GM12892 (cell line): Measurements from ENCODE around the gene HHIPL1.
A peak's percentile ranks its signal among the peaks of the same experiment; 100 is the strongest.

Source experiments
- DNase-seq: peaks from one replicate; pipeline ENCODE4 v3.0.0; 2011; ENCODE audit not compliant: insufficient read length
- FAIRE-seq: peaks from 2 replicates; lab custom pipeline; 2011; peaks lifted over from hg19 to GRCh38; lab: Jason Lieb, UNC
- POLR2A ChIP-seq: IDR thresholded peaks from 2 replicates; pipeline ENCODE4 v1.6.1; 2011; ENCODE audit warnings: low read depth, low read length, control low read depth
- POLR2AphosphoS5 ChIP-seq: IDR thresholded peaks from 2 replicates; pipeline ENCODE4 v1.6.1; 2011; ENCODE audit warnings: low read depth, low read length, control low read depth
- TAF1 ChIP-seq: IDR thresholded peaks from 2 replicates; pipeline ENCODE4 v1.6.1; 2011; ENCODE audit warnings: low read depth, mild to moderate bottlenecking, control low read depth, low read length, borderline replicate concordance

The HHIPL1 gene

DNA sequence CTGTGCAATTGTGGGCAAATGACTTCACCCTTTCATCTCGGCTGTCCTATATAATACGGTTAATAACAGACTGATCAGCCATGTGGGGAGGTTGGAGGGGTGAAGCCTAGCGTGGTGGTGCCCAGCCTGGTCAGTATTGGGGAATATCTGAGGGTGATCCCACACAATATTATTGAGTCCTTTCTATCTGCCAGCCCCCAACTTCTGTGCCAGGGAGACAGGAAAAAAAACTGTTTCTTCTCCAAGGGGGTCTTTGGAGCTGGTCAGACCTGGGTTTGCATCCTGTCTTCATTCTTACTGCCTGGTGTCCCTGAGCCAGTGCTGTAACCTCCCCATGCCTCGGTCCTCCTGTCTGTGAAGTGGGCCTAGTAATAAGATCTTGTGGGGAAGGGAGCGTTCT is 45.7 kb downstream of the HHIPL1 start:
- FAIRE-seq (no peak), DNase-seq (no peak)
- TF ChIP-seq TAF1 (no peak), POLR2A (no peak), POLR2AphosphoS5 (no peak)

DNA sequence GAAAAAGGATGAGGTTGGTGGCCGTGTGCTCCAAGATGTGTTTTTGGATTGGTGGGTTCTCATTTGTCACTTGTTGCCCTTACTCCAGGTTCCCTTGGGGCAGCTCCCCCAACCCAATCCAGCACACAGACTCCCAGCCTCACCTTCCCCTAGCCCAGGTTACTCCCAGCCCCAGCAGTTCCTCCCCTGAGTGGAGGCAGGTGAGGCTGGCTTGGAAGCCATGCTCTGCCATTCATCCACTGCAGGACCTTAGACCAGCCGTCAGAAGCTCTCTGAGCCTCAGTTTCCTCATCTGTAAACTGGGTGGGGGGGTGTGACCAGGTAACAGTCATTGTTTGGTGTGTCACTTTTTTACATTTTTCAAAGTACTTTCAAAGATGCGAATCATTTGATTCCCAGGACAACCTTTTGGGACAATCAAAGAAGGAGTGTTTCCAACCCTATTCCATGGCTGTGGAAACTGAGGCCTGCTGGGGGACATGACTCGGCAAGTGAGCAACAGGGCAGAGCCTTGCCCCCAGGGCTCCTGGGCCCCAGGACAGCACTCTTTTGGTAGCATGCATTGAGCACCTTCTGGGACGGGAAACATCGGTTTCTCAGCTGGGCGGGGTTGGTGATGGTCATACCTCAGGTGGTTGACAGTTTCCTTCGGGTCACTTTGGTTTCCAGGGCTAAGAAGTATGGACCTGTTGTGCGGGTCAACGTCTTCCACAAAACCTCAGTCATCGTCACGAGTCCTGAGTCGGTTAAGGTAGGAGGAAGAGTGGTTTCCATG is 46.4 kb downstream of the HHIPL1 start:
- no peak for FAIRE-seq
- TF ChIP-seq POLR2A (no peak), TAF1 (no peak), POLR2AphosphoS5 (no peak)

DNA sequence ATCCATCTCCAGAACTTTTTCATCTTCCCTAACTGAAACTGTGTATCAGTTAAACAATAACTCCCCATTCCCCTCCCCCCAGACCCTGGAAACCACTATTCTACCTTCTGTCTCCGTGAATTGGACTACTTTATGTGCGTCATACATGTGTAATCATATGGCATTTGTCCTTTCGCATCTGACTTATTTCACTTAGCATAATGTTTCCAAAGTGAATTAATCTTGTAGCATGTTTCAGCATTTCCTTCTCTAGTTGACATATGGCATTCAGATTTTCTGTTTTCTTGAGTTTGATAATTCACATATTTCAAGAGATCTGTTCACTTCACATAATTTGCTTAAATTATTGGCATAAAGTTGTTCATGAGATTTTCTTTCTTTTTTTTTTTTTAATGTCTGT is 49.0 kb downstream of the HHIPL1 start:
- no peak for TF ChIP-seq TAF1
- no peak for TF ChIP-seq POLR2AphosphoS5
- no peak for TF ChIP-seq POLR2A
- FAIRE-seq: no peak
- DNase-seq: no peak

More for the DNA sequence above, 46.4 kb downstream of the HHIPL1 start:
- DNase-seq: no peak

DNA sequence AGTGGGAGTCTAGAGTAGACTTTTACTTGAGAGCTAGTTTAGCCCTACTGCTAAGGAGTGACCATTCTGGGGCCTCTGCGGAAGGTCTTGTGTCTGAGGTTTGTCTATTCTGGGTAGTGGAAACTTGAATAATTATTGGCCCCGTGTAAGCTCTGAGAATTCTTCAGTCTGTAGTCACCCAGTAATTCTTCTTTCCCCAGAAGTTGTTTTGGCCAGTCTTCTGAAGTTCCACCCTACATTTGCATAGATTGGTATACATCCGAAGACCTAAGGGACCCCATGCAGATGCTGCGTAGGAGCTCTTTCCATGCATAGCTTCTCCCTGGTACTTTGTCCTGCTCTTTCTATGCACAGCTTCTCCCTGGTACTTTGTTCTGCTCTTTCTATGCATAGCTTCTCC is 52.0 kb downstream of the HHIPL1 start:
- TF ChIP-seq POLR2A: no peak
- no peak for TF ChIP-seq TAF1
- no peak for DNase-seq
- FAIRE-seq: no peak

DNA sequence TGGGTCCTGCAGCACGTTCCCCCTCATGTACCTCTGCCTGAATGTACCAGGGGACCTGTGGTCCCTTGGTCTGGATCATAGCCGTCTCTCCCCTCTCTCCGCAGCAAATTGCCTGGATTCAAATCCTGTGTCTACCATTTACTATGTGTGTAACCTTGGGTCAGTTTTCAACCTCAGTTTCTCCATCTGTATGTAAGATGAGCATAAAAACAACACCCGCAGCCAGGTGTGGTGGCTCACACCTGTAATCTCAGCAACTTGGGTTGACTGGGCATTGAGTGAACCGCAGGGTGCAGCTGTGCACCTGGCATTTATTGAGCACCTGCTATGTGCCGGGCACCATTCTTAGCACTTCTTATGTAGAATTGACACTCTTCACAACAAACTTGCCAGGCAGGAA is 53.3 kb downstream of the HHIPL1 start:
- no peak for FAIRE-seq
- TF ChIP-seq TAF1 (no peak), POLR2AphosphoS5 (no peak), POLR2A (no peak)

DNA sequence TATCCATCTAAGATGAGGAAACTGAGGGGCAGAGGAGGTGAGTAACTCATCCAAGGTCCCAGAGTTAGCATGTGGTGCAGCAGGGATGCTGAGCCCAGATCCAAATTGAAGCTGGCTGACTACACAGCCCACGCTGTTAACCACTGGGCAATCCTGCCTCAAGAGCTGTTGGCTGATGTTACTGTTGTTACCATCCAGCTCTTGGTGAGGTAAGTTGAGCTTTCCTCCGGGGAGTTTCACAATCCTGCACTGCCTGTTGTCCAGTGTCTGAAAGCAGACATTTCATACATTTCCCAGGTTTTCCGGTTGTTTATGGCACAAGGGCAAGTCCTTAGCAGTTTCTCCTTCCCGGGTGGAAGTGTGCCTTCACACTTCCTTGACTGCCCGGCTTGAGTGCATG is 53.7 kb downstream of the HHIPL1 start:
- DNase-seq (no peak), FAIRE-seq (no peak)
- TF ChIP-seq POLR2AphosphoS5: no peak
- no peak for TF ChIP-seq POLR2A
- TF ChIP-seq TAF1: no peak

More for the DNA sequence above, 53.3 kb downstream of the HHIPL1 start:
- no peak for DNase-seq

DNA sequence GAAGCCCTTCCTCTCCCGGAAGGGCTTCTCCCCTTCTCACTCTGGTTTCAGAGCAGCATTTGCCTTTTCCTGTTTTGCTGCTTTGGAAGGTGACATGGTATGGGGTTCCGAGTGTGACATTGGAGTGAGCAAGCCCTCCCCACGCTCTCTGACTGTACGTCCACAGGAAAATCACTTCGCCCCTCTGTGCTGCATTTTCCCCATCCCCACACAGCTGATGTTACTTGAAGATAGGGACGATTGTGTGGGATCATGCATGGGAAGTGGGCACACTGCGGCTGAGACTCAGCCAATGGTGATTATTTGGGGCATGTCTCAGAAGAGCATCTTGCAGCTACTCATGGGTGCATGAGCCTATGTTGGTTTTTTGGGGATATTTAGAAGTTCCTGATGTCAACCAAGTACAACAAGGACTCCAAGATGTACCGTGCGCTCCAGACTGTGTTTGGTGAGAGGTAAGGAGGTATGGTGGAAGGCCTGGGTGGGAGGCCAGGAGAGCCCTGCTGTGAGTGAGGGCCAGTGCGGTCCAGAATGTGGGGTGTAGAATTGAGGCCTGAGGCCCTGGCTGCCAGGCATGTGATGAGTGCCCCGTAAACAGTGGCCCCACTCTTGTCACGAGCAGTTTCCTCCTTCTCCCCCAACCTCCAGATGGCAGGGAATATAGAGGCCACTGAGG is 54.3 kb downstream of the HHIPL1 start:
- DNase-seq (no peak), FAIRE-seq (no peak)
- TF ChIP-seq POLR2A (no peak), TAF1 (no peak), POLR2AphosphoS5 (no peak)

DNA sequence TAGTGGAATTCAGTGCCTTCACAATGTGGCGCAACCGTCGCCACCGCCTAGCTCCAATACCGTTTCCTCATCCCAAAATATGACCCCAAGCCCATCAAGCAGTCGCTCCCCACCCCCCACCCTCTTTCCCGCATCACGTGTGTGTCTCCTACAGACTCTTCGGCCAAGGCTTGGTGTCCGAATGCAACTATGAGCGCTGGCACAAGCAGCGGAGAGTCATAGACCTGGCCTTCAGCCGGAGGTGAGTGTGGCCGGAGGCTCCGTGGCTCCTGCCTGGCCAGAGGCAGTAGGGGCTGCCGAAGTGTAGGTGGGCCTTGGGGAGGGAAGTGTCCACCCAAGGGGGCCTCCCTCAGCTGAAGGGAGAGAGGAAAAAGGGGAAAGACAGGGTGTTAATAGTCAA is 54.9 kb downstream of the HHIPL1 start:
- DNase-seq: no peak

DNA sequence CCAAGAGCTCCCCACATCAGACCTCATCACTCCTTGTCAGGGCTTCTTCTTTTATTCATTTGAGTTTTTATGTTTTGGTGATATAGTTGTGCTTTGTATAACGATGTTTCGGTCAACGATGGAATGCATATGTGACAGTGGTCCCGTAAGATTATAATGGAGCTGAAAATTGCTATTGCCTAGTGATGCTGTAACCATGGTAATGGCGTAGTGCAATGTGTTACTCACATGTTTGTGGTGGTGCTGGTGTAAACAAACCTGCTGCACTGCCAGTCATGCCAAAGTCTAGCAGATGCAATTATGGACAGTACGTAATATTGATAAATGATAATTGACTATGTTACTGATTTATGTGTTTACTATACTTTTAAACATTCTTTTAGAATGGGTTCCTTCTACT is 55.5 kb downstream of the HHIPL1 start:
- FAIRE-seq (no peak), DNase-seq (no peak)
- TF ChIP-seq POLR2AphosphoS5: no peak
- TF ChIP-seq TAF1: no peak
- TF ChIP-seq POLR2A: no peak

More for the DNA sequence above, 54.9 kb downstream of the HHIPL1 start:
- FAIRE-seq: no peak
- TF ChIP-seq POLR2AphosphoS5: no peak

DNA sequence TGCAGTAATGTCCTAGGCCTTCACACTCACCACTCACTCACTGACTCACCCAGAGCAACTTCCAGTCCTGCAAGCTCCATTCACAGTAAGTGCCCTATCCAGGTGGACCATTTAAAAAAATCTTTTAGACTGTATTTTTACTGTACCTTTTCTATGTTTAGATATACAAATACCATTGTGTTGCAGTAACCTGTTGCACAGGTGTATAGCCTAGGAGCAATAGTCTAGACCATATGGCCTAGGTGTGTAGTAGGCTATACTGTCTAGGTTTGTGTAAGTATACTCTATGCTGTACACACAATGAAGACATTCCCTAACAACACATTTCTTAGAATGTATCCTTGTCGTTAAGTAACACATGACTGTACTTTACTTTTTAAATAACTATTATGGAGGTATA is 56.3 kb downstream of the HHIPL1 start:
- FAIRE-seq: peak; percentile 21
- TF ChIP-seq POLR2A (no peak), TAF1 (no peak), POLR2AphosphoS5 (no peak)
- no peak for DNase-seq

DNA sequence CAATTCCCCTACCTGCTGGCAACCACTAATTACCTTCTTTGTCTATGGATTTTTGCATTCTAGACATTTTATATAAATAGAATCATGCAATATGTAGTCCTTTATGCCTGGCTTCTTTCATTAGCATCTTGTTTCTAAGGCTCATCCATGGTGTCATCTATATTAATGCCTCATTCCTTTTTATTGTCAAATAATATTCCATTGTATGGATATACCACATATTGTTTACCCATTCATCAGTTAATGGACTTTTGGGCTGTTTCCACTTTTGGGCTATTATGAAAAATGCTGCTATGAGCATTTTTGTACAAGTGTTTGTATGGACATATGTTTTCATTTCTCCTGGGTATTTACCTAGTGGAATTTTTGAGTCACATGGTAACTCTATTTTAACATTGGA is 57.2 kb downstream of the HHIPL1 start:
- TF ChIP-seq POLR2A (no peak), POLR2AphosphoS5 (no peak), TAF1 (no peak)
- FAIRE-seq: no peak

DNA sequence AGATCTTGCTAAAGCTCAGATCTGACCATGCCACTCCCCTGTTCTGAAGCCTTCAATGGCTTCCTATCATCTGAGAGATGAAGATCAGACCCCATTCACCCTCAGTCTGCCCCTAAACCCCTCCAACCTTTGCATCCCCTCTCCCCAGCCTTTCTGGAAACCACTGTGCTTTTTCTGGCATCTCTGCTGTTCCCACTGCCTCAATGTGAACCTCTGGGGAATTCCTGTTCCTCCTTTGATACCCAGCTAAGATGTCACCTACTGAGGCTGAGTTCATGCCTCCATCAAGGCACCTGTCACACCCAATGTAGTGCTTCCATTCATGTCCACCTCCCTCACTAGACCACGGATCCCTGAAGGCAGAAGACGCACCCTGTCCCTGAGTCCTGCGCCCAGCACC is 58.5 kb downstream of the HHIPL1 start:
- TF ChIP-seq POLR2A (no peak), POLR2AphosphoS5 (no peak), TAF1 (no peak)
- DNase-seq (no peak), FAIRE-seq (no peak)

More for the DNA sequence above, 57.2 kb downstream of the HHIPL1 start:
- no peak for DNase-seq
